ENCODE measurements around the gene ZNF627.

- no peak for TF ChIP-seq CTCF (IDR thresholded peaks at IDR 0.05; ENCODE audit: poor library complexity)
- no peak for TF ChIP-seq EZH2 (IDR thresholded peaks at IDR 0.05; ENCODE audit: borderline replicate concordance)
- TF ChIP-seq EZH2phosphoT487 (IDR thresholded peaks at IDR 0.05; ENCODE audit: low read depth, severe bottlenecking, unreplicated experiment) = no peak
These were observed 35.9 kb downstream of the ZNF627 start for GRCh38 chr19:11633223-11633622.

All from hepatocyte (in vitro differentiated cells).